ENCODE results near the gene HK1. TPM values are rescaled to one million over a fixed set of nuclear protein-coding genes. Genes with fewer than 3 reads are reported as not detected.

Gene HK1
- total and polyA plus RNA-seq, 2 of the 4 experiments (the other 2 are of a cell fraction): 53.7 to 90.5 TPM

DNA sequence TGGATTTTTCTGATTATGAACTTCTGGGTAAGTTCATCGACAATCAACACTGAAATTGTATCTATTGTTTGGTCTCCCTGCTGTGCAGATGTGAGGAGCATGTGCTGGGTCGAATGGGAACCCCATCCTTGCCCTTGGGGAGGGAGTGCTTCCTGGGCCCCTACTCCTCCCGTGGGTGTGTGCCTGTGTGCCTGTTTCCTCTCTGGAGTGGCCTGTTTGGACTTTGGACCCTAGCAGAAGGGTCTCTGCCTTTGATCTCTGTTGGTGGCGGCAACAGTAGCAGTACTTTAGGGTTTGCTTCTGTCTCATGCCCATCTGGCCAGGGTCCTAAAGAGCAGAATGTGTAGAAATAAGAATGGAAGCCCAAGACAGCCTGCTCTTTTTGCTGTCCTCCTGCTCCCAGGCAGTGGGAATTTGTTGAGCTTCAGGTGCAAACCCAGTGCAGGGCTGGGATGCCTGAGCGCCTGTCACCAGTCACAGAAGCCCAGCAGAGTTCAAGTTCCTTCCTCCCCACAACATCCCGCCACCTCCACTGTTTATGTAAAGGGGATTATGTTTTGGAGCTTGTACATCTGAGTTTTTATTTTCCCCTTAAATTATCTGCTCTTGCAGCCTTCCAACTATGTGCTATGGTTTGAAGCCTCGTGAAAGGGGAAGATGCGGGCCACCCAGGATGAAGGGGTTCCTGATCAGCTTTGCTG, 139.9 kb downstream of the HK1 start:
- Histone ChIP-seq H2BK5ac (ENCODE audit: low read depth, low read length, poor library complexity, severe bottlenecking) (no peak overlapping the region), H3K27ac (ENCODE audit: insufficient read depth, low read length) (no peak overlapping the region), H4K20me1 (ENCODE audit: insufficient read depth, low read length) (no peaks in the 10 kb centered on the region), H3K4me2 (ENCODE audit: low read depth, low read length) (no peak overlapping the region), H3K27me3 (ENCODE audit: control insufficient read depth, insufficient read depth, low read length) (peaks cover 37% of the 10 kb centered on the region), H4K8ac (ENCODE audit: low read depth in 2 of 2, low read length in 2 of 2) (no peak overlapping the region), H2BK20ac (ENCODE audit: low read depth, low read length) (no peak overlapping the region), H3K14ac (replicated peaks; ENCODE audit: low read depth, low read length) (no peak overlapping the region), H2AK5ac (ENCODE audit: low read depth, low read length) (no peak overlapping the region), H3K4ac (ENCODE audit: low read depth, low read length) (no peak overlapping the region), H2AK9ac (replicated peaks; ENCODE audit: low read depth, low read length, poor library complexity) (no peak overlapping the region), H3K4me1 (ENCODE audit: control insufficient read depth, insufficient read depth, low read length) (peaks cover 7% of the 10 kb centered on the region; the same call in 1 of the 2 replicates), H3K36me3 (ENCODE audit: control insufficient read depth, insufficient read depth, low read length) (no peaks in the 10 kb centered on the region), H3K9me3 (ENCODE audit: control insufficient read depth, insufficient read depth, low read length) (no peaks in the 10 kb centered on the region), H2BK120ac (ENCODE audit: low read depth, low read length) (no peak overlapping the region), H4K5ac (ENCODE audit: low read depth, low read length) (no peak overlapping the region), H3K79me1 (ENCODE audit: low read depth in 1 of 2, low read length in 2 of 2) (no peaks in the 10 kb centered on the region), H3K18ac (ENCODE audit: low read depth, low read length) (no peak overlapping the region), H3K9ac (ENCODE audit: low read depth, low read length) (no peak overlapping the region), H2AFZ (replicated peaks; ENCODE audit: low read length, poor library complexity) (no peak overlapping the region), H3K23ac (ENCODE audit: low read depth, low read length) (no peak overlapping the region), H3K4me3 (ENCODE audit: insufficient read depth, low read depth, low read length) (no peak overlapping the region), H2BK15ac (ENCODE audit: low read depth, low read length) (no peak overlapping the region), H3K56ac (ENCODE audit: extremely low read depth, insufficient read depth, low read length) (no peak overlapping the region), H4K91ac (ENCODE audit: insufficient read depth, low read depth, low read length) (no peak overlapping the region), H3K9me1 (ENCODE audit: insufficient read depth, low read length) (peaks cover 5% of the 10 kb centered on the region; the same call in 1 of the 2 replicates)
- no peak for ATAC-seq (ENCODE audit: low read depth)
- in situ Hi-C loops (cut with MboI; ENCODE audit: low sequenced_read_pairs) (loop anchor here (10.0 kb wide), 1 partner anchor 413 kb away; no protein-coding TSS in a partner anchor), dilution Hi-C loops (cut with HindIII; ENCODE audit: low sequenced_read_pairs, unreplicated experiment) (no loop called here), intact Hi-C loops (cut with micrococcal nuclease) (loop anchor here (10.0 kb wide), 1 partner anchor 633 kb away; no protein-coding TSS in a partner anchor)
- no TSS peak for BruUV-seq (replicated peaks)
- TF ChIP-seq, protein P1, sequence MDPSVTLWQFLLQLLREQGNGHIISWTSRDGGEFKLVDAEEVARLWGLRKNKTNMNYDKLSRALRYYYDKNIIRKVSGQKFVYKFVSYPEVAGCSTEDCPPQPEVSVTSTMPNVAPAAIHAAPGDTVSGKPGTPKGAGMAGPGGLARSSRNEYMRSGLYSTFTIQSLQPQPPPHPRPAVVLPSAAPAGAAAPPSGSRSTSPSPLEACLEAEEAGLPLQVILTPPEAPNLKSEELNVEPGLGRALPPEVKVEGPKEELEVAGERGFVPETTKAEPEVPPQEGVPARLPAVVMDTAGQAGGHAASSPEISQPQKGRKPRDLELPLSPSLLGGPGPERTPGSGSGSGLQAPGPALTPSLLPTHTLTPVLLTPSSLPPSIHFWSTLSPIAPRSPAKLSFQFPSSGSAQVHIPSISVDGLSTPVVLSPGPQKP (IDR thresholded peaks at IDR 0.05; ENCODE audit: borderline replicate concordance, low read depth, low read length): no peak
- no peak for TF ChIP-seq RAD21 (IDR thresholded peaks at IDR 0.05; ENCODE audit: low read length)
- no peak for TF ChIP-seq MAZ (IDR thresholded peaks at IDR 0.05; ENCODE audit: borderline replicate concordance, low read depth, low read length)
- no peak for TF ChIP-seq BHLHE40 (IDR thresholded peaks at IDR 0.05; ENCODE audit: low read depth, low read length)
- TF ChIP-seq MAFK (IDR thresholded peaks at IDR 0.05; ENCODE audit: low read depth, low read length): no peak
- no peak for TF ChIP-seq CHD1 (IDR thresholded peaks at IDR 0.05; ENCODE audit: low read depth, low read length)
- TF ChIP-seq, protein P2, sequence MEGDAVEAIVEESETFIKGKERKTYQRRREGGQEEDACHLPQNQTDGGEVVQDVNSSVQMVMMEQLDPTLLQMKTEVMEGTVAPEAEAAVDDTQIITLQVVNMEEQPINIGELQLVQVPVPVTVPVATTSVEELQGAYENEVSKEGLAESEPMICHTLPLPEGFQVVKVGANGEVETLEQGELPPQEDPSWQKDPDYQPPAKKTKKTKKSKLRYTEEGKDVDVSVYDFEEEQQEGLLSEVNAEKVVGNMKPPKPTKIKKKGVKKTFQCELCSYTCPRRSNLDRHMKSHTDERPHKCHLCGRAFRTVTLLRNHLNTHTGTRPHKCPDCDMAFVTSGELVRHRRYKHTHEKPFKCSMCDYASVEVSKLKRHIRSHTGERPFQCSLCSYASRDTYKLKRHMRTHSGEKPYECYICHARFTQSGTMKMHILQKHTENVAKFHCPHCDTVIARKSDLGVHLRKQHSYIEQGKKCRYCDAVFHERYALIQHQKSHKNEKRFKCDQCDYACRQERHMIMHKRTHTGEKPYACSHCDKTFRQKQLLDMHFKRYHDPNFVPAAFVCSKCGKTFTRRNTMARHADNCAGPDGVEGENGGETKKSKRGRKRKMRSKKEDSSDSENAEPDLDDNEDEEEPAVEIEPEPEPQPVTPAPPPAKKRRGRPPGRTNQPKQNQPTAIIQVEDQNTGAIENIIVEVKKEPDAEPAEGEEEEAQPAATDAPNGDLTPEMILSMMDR (conservative IDR thresholded peaks at IDR 0.05; ENCODE audit: low read depth, low read length): no peak
- TF ChIP-seq, protein P3, sequence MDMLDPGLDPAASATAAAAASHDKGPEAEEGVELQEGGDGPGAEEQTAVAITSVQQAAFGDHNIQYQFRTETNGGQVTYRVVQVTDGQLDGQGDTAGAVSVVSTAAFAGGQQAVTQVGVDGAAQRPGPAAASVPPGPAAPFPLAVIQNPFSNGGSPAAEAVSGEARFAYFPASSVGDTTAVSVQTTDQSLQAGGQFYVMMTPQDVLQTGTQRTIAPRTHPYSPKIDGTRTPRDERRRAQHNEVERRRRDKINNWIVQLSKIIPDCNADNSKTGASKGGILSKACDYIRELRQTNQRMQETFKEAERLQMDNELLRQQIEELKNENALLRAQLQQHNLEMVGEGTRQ (IDR thresholded peaks at IDR 0.05; ENCODE audit: low read depth, low read length): no peak
- TF ChIP-seq POLR2A (IDR thresholded peaks at IDR 0.05; ENCODE audit: low read depth, low read length): no peak
- TF ChIP-seq FOS (IDR thresholded peaks at IDR 0.05; ENCODE audit: low read depth, low read length): no peak
- TF ChIP-seq RFX5 (IDR thresholded peaks at IDR 0.05; ENCODE audit: low read depth, low read length): no peak
- TF ChIP-seq CEBPB (IDR thresholded peaks at IDR 0.05; ENCODE audit: low read depth, low read length): no peak
- ChIA-PET POLR2A (ENCODE audit: unreplicated experiment) (no interaction called here), CTCF (interaction anchor here (1.2 to 1.8 kb wide), 2 partner anchors 10 to 81 kb away, joined by 3 to 6 read pairs; no protein-coding TSS in a partner anchor)
- DNase-seq: no peak
- WGBS, 2 experiments (ENCODE audit: extremely low coverage in 2 of 2, insufficient read length in 1 of 2): 20% methylated on average over 1 of the region's 8 CpGs; no CpG with 5 or more reads in 1 of the 2 experiments
